GM06990 (cell line): Measurements from ENCODE around the gene SRSF11.

ENCODE experiments used
- DNase-seq: peaks from one replicate; pipeline ENCODE4 v3.0.0-alpha.2; 2011; ENCODE audit not compliant: insufficient read length; ENCODE audit errors: extremely low read depth
- H3K27me3 ChIP-seq: replicated peaks from 2 replicates; pipeline ENCODE4 v1.6.0; 2011; ENCODE audit warnings: low read length; ENCODE audit not compliant: control insufficient read depth, insufficient read depth
- H3K36me3 ChIP-seq: 2 replicates; pipeline ENCODE4 v1.5.1; 2011; ENCODE audit warnings: low read length; ENCODE audit not compliant: control insufficient read depth, insufficient read depth
- H3K4me3 ChIP-seq: replicated peaks from 2 replicates; pipeline ENCODE4 v1.5.1; 2011; ENCODE audit warnings: low read depth, mild to moderate bottlenecking, control low read depth, low read length
- TF ChIP-seq, protein P1 (sequence below): IDR thresholded peaks from 2 replicates; pipeline ENCODE4 v1.5.1; 2011; ENCODE audit warnings: low read length, control low read depth, mild to moderate bottlenecking, inconsistent platforms; ENCODE audit not compliant: insufficient read depth, poor library complexity, severe bottlenecking

The SRSF11 gene

DNA sequence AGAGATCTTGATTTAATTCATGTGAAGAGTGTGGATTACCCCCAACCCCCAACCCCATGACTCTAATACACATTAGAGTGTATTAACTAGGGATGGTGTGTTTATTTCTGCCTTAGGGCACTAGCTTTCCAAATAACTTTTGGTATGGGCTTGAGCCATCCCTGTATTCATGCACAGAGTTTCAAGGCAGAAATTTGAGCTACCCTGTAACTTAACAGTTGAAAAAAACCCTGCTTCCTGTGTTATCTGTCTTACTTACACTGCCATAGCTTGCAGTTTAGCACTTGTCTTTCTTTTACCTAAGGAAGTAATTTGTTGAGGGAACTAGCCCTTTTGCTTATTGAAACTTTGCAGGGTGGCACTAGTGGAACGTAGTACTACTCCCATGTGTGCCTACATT, 6.3 kb downstream of the SRSF11 start:
- TF ChIP-seq, protein P1, sequence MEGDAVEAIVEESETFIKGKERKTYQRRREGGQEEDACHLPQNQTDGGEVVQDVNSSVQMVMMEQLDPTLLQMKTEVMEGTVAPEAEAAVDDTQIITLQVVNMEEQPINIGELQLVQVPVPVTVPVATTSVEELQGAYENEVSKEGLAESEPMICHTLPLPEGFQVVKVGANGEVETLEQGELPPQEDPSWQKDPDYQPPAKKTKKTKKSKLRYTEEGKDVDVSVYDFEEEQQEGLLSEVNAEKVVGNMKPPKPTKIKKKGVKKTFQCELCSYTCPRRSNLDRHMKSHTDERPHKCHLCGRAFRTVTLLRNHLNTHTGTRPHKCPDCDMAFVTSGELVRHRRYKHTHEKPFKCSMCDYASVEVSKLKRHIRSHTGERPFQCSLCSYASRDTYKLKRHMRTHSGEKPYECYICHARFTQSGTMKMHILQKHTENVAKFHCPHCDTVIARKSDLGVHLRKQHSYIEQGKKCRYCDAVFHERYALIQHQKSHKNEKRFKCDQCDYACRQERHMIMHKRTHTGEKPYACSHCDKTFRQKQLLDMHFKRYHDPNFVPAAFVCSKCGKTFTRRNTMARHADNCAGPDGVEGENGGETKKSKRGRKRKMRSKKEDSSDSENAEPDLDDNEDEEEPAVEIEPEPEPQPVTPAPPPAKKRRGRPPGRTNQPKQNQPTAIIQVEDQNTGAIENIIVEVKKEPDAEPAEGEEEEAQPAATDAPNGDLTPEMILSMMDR: no peak
- DNase-seq: no peak
- H3K36me3 ChIP-seq: peaks cover 7% of the 10 kb centered on the region
- no peaks in the 10 kb centered on the region for H3K27me3 ChIP-seq
- no peak overlapping the region for H3K4me3 ChIP-seq

DNA sequence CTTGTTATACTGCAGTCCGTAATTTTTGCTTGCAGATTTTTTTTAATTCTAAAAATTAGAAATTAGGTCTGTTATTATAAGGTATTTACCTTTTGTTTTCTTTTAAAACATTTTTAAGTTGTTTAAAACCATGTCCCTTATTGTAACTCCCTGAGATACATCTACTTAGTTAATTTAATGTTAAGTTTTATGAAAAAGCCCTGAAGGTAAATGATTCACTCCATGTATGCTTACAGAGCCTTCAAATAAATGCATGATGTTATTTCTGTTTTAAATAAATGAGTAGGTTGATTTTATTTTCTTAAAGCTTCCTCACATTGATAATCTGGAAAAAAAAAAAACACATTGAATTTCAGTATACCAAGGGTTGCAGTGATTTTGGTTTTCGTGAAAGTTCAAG, 7.5 kb downstream of the SRSF11 start:
- Histone ChIP-seq H3K36me3 (peaks cover 7% of the 10 kb centered on the region), H3K4me3 (no peak overlapping the region), H3K27me3 (no peaks in the 10 kb centered on the region)
- DNase-seq: no peak
- TF ChIP-seq, protein P1: no peak

DNA sequence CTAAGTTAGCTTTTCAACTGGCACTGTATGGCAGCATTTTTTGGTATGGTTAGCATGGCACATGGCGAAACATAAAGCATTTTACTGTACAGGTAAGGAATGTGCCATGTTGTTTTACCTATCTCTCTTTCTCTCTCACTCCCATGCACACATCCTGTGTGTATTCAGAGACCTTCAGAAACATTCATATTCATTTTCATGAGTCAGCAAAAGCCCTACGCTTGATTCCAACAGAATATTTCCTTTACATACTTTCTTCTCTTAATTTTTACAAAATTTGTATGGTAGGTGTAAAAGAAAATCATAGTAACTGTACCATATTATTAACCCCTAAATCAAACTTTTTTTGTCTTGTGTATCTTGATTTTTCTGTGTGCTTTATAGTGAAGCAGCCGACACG, 10.3 kb downstream of the SRSF11 start:
- H3K4me3 ChIP-seq: no peak overlapping the region
- no peak for DNase-seq
- TF ChIP-seq, protein P1: no peak
- peaks cover 7% of the 10 kb centered on the region for H3K36me3 ChIP-seq
- no peaks in the 10 kb centered on the region for H3K27me3 ChIP-seq

DNA sequence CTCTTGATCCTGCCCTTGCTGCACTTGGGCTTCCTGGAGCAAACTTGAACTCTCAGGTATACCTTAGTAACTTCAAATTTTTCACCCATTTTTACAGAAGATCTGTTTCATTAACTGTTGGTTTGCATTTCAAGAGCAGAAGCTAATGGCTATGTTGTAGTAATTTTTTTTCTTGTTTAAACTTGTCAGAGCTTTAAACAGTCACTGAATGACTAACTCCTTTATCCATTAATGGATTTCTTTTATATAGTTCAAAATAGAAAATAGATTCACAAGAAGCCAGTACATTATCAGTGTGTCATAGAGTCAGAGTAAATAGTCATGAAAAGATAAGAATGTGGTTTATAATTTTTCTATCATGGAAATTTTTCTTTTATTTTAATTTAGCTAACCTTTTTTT, 13.6 kb downstream of the SRSF11 start:
- TF ChIP-seq, protein P1: no peak
- Histone ChIP-seq H3K36me3 (peaks cover 10% of the 10 kb centered on the region), H3K27me3 (no peaks in the 10 kb centered on the region), H3K4me3 (no peak overlapping the region)
- no peak for DNase-seq

DNA sequence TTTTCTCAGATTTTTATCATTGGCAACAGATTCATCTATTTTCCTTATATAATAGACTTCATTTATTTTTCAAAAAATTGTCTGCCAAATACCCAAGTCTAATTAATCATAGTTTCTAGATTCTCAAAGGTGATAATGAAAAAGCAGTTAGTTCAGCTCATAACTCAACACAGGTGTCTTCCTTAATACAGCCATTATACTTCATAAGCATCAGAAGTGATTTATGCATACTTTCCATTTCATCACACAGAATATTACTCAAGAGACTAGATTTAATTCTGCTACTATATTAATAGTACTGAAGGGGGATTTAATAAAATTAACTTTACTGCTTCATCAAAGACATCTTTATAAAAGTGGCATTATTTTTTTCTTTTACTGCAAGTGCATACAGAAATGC, 18.8 kb downstream of the SRSF11 start:
- Histone ChIP-seq H3K36me3 (peaks cover 17% of the 10 kb centered on the region), H3K27me3 (no peaks in the 10 kb centered on the region), H3K4me3 (no peak overlapping the region)
- TF ChIP-seq, protein P1: no peak
- no peak for DNase-seq

DNA sequence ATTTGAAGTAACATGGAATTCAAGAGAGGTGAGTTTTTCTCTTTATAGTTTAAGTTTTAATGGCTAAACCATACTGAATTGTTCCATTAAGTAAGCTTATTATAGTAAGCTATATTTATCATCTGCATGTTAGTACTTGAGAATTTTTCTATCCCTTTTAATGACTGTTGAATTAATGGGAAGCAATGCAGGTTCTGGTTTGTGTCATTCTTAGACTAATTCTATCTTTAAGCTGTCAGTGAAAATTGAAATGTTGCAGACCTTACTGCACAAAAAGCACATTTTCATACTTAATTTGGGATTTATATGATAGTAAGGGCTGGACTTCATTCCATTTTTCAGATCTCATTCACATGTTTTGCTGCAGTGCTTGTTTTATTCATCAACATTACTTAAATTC, 25.9 kb downstream of the SRSF11 start:
- TF ChIP-seq, protein P1: no peak
- H3K27me3 ChIP-seq: no peaks in the 10 kb centered on the region
- no peak for DNase-seq
- H3K36me3 ChIP-seq: peaks cover 7% of the 10 kb centered on the region
- H3K4me3 ChIP-seq: no peak overlapping the region
